Skeletal muscle tissue (tissue), 4 donors: ENCODE data around the gene AMBRA1. TPM values are rescaled to one million over a fixed set of nuclear protein-coding genes. Genes with fewer than 3 reads are reported as not detected.

ENCODE experiments used
- H3K27ac ChIP-seq: one replicate; pipeline ENCODE4 v1.7.0; 2013; ENCODE audit warnings: mild to moderate bottlenecking, low read depth, low read length, inconsistent platforms
- H3K27me3 ChIP-seq, 3 donors: one replicate each; pipeline ENCODE4 v1.7.0; 2013; ENCODE audit warnings: low read length in 3 of 3; ENCODE audit not compliant: control insufficient read depth in 3 of 3, insufficient read depth in 3 of 3
- H3K36me3 ChIP-seq, 3 donors: one replicate each; pipeline ENCODE4 v1.7.0; 2013; ENCODE audit warnings: low read length in 3 of 3; ENCODE audit not compliant: control insufficient read depth in 3 of 3, insufficient read depth in 3 of 3
- H3K4me1 ChIP-seq, 3 donors: one replicate each; pipeline ENCODE4 v1.7.0; 2013; ENCODE audit warnings: low read length in 3 of 3, mild to moderate bottlenecking in 3 of 3; ENCODE audit not compliant: control insufficient read depth in 3 of 3, insufficient read depth in 3 of 3
- H3K4me3 ChIP-seq, 3 donors: one replicate each; pipeline ENCODE4 v1.7.0; 2013; ENCODE audit warnings: low read length in 3 of 3
- H3K9ac ChIP-seq, 3 donors: one replicate each; pipeline ENCODE4 v1.7.0; 2013; ENCODE audit warnings: low read length in 3 of 3, mild to moderate bottlenecking in 3 of 3, moderate library complexity in 2 of 3, low read depth in 1 of 3
- H3K9me3 ChIP-seq, 3 donors: one replicate each; pipeline ENCODE4 v1.7.0; 2013; ENCODE audit warnings: low read length in 3 of 3; ENCODE audit not compliant: control insufficient read depth in 3 of 3
- total RNA-seq: library from RNA; depleted of rRNA; stranded (reverse); fragments of >200 nt; gene quantifications from one replicate; pipeline ENCODE4 v1.2.3, GENCODE V29; 2014
- donor health status: Osteomylitis.

The AMBRA1 gene
- total RNA-seq, 1 donor from 2014 or later, result 17.7 TPM

DNA sequence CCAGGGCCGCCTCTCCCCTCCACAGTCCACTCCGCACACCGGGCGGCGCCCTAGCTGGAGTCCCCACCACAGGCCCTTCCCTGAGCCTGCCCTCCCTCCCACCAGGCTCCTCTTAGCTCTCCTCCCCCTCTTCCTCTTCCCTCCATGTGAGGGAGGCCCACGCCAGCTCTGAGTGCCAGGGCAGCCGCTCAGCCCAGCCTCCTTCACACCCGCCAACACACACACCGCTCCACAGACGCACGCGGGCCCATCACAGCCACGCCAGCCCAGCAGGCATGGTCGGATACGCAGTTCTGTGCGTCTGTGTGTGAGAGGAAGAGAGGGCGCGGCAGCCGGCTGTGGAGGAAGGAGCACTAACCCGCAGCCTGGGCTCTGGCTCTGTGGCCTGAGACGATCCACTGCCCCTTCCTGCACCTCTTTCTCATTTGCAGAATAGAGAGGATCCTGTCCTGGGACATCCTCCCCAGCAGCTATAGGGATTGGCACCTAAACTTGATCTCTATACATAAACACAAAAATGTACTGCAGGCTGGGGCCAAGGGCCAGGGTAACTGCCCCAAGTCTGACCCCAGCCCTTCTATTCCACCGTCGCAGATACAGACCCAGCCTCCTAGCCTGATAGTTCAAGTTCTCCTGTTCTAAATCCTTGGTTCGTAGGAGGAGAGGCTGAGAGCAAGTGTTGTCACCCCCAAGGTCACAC is 205.8 kb downstream of the AMBRA1 start:
- no peaks in the 10 kb centered on the region for H3K9me3 ChIP-seq
- no peak overlapping the region for H3K9ac ChIP-seq
- H3K27me3 ChIP-seq, result peaks cover 42 to 60% (median 51%) of the 10 kb centered on the region in 3 donors
- H3K4me1 ChIP-seq, result peaks cover 14 to 25% (median 20%) of the 10 kb centered on the region in 3 donors
- H3K4me3 ChIP-seq, result no peak overlapping the region
- H3K27ac ChIP-seq, result no peak overlapping the region
- no peaks in the 10 kb centered on the region for H3K36me3 ChIP-seq

DNA sequence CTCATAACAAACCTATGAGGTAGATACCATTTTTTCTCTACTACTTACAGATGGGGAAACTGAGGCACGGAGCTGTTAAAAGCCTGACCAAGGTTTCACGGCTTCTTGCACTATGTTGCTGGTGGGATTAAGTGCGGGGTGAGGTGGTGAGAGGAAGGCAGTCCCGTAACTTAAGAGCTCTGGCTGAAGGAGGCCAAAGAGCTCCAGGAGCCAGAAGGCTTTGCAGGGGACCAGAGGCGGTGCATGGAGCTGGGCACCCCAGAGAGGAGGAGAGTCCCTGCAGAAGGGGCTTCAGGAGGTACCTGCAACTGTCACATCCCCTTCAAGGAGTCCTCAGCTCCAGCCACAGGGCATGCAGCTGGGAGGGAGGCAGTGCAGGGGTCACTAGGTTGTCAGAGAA is 206.4 kb downstream of the AMBRA1 start:
- Histone ChIP-seq H3K4me1 (peaks cover 17 to 26% (median 17%) of the 10 kb centered on the region in 3 donors), H3K9ac (no peak overlapping the region), H3K27ac (no peak overlapping the region), H3K4me3 (no peak overlapping the region), H3K9me3 (no peaks in the 10 kb centered on the region), H3K36me3 (no peaks in the 10 kb centered on the region), H3K27me3 (peaks cover 45 to 67% (median 57%) of the 10 kb centered on the region in 3 donors)

- H3K9ac ChIP-seq, result no peak overlapping the region
- no peaks in the 10 kb centered on the region for H3K36me3 ChIP-seq
- no peak overlapping the region for H3K27ac ChIP-seq
- no peak overlapping the region for H3K4me3 ChIP-seq
- no peaks in the 10 kb centered on the region for H3K9me3 ChIP-seq
- H3K27me3 ChIP-seq, result peaks cover 46 to 74% (median 64%) of the 10 kb centered on the region in 3 donors
- peaks cover 24 to 30% (median 25%) of the 10 kb centered on the region in 3 donors for H3K4me1 ChIP-seq
These were observed 207.1 kb downstream of the AMBRA1 start for GRCh38 chr11:46386674-46387073.

- Histone ChIP-seq H3K27ac (no peak overlapping the region), H3K4me3 (no peak overlapping the region), H3K4me1 (peaks cover 24 to 30% (median 25%) of the 10 kb centered on the region in 3 donors), H3K9ac (no peak overlapping the region), H3K27me3 (peaks cover 45 to 74% (median 64%) of the 10 kb centered on the region in 3 donors), H3K36me3 (no peaks in the 10 kb centered on the region), H3K9me3 (no peaks in the 10 kb centered on the region)
These were observed 207.7 kb downstream of the AMBRA1 start for GRCh38 chr11:46386005-46386578.

- Histone ChIP-seq H3K9ac (no peak overlapping the region), H3K27ac (no peak overlapping the region), H3K9me3 (no peaks in the 10 kb centered on the region), H3K4me1 (peaks cover 27 to 29% (median 28%) of the 10 kb centered on the region in 3 donors), H3K4me3 (no peak overlapping the region), H3K36me3 (no peaks in the 10 kb centered on the region), H3K27me3 (peaks cover 40 to 69% (median 63%) of the 10 kb centered on the region in 3 donors)
These were observed 208.4 kb downstream of the AMBRA1 start for GRCh38 chr11:46385169-46386004.

DNA sequence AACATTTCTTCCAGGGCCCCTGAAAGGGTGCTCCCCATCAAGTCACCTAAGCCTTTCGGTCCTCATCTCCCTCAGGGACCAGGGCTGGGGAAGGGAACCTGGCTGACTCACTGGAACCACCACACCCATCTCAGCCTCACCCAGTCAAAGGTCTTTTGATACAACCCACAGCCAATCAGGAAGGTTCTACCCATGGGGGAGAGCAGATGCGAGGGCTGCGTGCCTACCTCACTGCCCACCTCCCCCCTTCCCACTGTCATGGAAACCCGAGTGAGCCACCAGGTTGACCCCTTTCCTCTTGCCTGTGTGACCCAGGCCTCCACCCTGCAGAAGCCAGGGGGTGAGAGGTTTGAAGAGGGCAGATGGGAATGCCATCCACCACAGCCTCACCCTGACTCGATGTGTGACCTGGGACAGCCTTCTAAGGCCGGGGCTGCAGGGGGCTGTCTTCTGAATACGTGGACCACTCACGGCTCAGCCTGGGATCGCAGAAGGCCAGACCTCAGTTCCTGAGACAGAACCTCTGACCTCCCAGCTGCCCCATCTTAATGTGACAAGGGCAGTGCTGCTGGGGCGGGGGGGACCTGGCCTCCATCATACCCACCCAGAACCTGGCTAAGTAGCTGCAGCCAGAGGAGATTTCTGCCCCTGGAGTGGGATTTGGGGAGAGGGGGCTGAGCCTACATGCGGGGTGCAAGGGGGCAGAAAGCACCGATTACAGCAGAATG is 209.7 kb downstream of the AMBRA1 start:
- H3K4me1 ChIP-seq, result peaks cover 15 to 20% (median 16%) of the 10 kb centered on the region in 3 donors
- H3K9me3 ChIP-seq, result no peaks in the 10 kb centered on the region
- H3K9ac ChIP-seq, result peak overlapping the region in 1 of 3 donors; percentile 16

DNA sequence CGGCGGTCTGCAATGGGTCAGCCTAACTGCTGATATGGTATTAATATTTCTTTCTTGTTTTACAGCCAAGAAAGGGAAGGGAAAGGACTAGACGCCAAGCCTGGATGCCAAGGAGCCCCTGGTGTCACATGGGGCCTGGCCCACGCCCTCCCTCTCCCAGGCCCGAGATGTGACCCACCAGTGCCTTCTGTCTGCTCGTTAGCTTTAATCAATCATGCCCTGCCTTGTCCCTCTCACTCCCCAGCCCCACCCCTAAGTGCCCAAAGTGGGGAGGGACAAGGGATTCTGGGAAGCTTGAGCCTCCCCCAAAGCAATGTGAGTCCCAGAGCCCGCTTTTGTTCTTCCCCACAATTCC is 210.4 kb downstream of the AMBRA1 start:
- Histone ChIP-seq H3K27me3 (peaks cover 24 to 51% (median 45%) of the 10 kb centered on the region in 3 donors), H3K4me3 (no peak overlapping the region), H3K4me1 (peaks cover 13 to 23% (median 14%) of the 10 kb centered on the region in 3 donors), H3K9ac (no peak overlapping the region), H3K27ac (no peak overlapping the region), H3K9me3 (no peaks in the 10 kb centered on the region), H3K36me3 (peaks cover 0 to 2% (median under 1%) of the 10 kb centered on the region in 3 donors)

More for the DNA sequence above, 209.7 kb downstream of the AMBRA1 start:
- no peaks in the 10 kb centered on the region for H3K36me3 ChIP-seq
- H3K4me3 ChIP-seq, result no peak overlapping the region
- peaks cover 27 to 57% (median 52%) of the 10 kb centered on the region in 3 donors for H3K27me3 ChIP-seq
- no peak overlapping the region for H3K27ac ChIP-seq

DNA sequence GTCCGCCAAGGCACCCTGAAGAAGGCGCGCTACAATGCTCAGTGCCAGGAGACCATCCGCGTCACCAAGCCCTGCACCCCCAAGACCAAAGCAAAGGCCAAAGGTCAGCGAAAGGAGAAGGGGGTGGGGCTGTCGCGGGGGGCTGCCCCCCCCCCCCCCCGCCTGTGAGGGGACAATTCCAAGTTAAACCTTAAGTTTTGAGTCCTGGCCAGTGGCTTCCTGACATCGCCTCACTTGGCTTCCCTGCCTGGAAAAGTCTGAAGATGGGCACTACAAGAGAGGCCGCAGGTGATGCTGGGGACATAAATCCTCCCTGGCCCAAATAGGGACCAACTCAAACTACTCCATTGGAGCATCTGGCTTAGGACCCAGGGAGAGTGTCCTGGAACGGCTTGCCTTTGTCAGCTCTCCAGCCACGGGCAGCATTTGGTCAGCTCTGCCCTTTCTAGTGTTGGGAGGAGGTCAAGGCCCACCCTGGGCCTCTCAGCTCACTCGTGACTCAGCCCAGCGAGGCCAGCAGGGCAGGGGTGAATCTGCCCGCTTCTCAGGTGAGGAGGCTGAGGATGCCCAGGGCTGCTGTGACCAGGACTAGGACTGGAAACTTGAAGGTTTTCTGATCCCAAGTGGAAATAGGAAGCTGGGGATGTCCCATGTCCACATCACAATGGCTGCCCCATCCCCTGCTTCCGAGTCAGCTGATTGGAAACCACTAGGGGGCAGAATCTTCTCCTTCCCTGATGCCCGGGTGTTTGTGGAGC is 211.0 kb downstream of the AMBRA1 start:
- peaks cover 24 to 45% (median 39%) of the 10 kb centered on the region in 3 donors for H3K27me3 ChIP-seq
- H3K9ac ChIP-seq, result no peak overlapping the region

More for the DNA sequence above, 211.0 kb downstream of the AMBRA1 start:
- Histone ChIP-seq H3K27ac (no peak overlapping the region), H3K4me1 (peaks cover 14 to 23% (median 15%) of the 10 kb centered on the region in 3 donors), H3K4me3 (peak overlapping the region in 2 of 3 donors; percentile 22 to 40), H3K9me3 (no peaks in the 10 kb centered on the region), H3K36me3 (peaks cover 3 to 7% (median 6%) of the 10 kb centered on the region in 3 donors)
